ENCODE data around the gene SARDH. TPM values are rescaled to one million over a fixed set of nuclear protein-coding genes. Genes with fewer than 3 reads are reported as not detected.

The SARDH gene
- polyA plus RNA-seq, 1 donor from 2014 or later = not detected

DNA sequence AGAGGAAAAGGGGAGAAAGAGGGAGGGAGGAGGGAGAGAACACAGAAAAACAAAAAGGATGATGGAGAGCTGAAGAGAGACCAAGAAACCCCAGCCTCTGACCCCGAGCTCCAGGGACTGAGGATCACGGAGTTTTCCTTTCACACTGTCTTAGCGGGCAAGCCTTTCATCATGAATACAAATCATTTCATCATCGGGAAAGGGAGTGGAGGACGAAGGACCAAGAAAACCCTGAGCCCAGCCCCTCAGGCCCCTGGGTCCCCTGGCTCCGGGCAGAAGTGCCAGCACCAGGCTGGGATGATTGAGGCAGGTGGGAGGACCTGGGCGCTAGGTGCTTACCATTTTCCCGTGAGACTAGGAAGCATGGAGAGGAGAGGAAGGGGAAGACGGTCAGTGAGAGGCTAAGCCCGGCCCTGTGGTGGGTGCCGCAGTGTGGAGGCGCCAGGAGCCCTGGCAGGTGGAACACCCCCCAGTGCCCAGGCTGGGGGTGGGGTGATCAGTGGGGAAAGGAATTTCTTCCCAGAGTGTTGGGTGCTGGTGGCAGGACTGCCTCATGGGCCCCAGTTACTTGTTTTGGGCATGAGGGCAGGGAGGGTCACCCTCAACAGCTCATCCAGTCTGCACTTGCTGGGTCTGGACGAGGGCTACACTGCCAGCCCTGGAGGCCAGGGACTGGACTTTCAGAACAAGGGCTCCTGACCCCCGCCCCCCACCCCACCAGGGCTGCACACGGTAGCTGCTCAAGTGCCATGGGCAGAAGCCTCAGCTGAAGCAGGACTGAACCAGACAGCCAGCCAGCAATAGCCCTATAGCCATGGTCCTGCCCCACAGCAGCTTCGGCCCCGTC is 49.0 kb upstream of the SARDH start:
- no peaks in the 10 kb centered on the region for H3F3A ChIP-seq (ENCODE audit: insufficient read depth, low read length, poor library complexity, severe bottlenecking)
- no peak overlapping the region for H3K4me3 ChIP-seq (ENCODE audit: low read length)
- no peak overlapping the region for H3K27ac ChIP-seq (ENCODE audit: low read length)
- H3K9me3 ChIP-seq (ENCODE audit: low read length) = no peaks in the 10 kb centered on the region
- no peaks in the 10 kb centered on the region for H3K27me3 ChIP-seq (ENCODE audit: insufficient read depth, low read depth, low read length)
- H3K9me2 ChIP-seq (ENCODE audit: insufficient read depth, low read length) = no peaks in the 10 kb centered on the region
- H2AFZ ChIP-seq (ENCODE audit: low read depth, low read length) = no peak overlapping the region
- no peaks in the 10 kb centered on the region for H4K20me1 ChIP-seq (ENCODE audit: insufficient read depth)
- TF ChIP-seq MXI1 (conservative IDR thresholded peaks at IDR 0.05; ENCODE audit: poor library complexity, severe bottlenecking) (no peak), EZH2 (IDR thresholded peaks at IDR 0.05; ENCODE audit: borderline replicate concordance, insufficient read depth, low read length, poor library complexity, severe bottlenecking) (no peak), RAD21 (conservative IDR thresholded peaks at IDR 0.05) (no peak), EP300 (conservative IDR thresholded peaks at IDR 0.05; ENCODE audit: poor library complexity, severe bottlenecking) (no peak), POLR2AphosphoS5 (IDR thresholded peaks at IDR 0.05) (no peak), SMC3 (conservative IDR thresholded peaks at IDR 0.05; ENCODE audit: poor library complexity) (no peak), TAF1 (IDR thresholded peaks at IDR 0.05; ENCODE audit: low read depth) (no peak)
- TF ChIP-seq, protein P1, sequence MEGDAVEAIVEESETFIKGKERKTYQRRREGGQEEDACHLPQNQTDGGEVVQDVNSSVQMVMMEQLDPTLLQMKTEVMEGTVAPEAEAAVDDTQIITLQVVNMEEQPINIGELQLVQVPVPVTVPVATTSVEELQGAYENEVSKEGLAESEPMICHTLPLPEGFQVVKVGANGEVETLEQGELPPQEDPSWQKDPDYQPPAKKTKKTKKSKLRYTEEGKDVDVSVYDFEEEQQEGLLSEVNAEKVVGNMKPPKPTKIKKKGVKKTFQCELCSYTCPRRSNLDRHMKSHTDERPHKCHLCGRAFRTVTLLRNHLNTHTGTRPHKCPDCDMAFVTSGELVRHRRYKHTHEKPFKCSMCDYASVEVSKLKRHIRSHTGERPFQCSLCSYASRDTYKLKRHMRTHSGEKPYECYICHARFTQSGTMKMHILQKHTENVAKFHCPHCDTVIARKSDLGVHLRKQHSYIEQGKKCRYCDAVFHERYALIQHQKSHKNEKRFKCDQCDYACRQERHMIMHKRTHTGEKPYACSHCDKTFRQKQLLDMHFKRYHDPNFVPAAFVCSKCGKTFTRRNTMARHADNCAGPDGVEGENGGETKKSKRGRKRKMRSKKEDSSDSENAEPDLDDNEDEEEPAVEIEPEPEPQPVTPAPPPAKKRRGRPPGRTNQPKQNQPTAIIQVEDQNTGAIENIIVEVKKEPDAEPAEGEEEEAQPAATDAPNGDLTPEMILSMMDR (IDR thresholded peaks at IDR 0.05; ENCODE audit: poor library complexity, severe bottlenecking) = no peak
- TF ChIP-seq, protein P2, sequence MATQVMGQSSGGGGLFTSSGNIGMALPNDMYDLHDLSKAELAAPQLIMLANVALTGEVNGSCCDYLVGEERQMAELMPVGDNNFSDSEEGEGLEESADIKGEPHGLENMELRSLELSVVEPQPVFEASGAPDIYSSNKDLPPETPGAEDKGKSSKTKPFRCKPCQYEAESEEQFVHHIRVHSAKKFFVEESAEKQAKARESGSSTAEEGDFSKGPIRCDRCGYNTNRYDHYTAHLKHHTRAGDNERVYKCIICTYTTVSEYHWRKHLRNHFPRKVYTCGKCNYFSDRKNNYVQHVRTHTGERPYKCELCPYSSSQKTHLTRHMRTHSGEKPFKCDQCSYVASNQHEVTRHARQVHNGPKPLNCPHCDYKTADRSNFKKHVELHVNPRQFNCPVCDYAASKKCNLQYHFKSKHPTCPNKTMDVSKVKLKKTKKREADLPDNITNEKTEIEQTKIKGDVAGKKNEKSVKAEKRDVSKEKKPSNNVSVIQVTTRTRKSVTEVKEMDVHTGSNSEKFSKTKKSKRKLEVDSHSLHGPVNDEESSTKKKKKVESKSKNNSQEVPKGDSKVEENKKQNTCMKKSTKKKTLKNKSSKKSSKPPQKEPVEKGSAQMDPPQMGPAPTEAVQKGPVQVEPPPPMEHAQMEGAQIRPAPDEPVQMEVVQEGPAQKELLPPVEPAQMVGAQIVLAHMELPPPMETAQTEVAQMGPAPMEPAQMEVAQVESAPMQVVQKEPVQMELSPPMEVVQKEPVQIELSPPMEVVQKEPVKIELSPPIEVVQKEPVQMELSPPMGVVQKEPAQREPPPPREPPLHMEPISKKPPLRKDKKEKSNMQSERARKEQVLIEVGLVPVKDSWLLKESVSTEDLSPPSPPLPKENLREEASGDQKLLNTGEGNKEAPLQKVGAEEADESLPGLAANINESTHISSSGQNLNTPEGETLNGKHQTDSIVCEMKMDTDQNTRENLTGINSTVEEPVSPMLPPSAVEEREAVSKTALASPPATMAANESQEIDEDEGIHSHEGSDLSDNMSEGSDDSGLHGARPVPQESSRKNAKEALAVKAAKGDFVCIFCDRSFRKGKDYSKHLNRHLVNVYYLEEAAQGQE (IDR thresholded peaks at IDR 0.05; ENCODE audit: borderline replicate concordance) = no peak
- no peak overlapping the region for H3K4me2 ChIP-seq (ENCODE audit: low read length)
- H3K79me2 ChIP-seq (replicated peaks; ENCODE audit: insufficient read depth, low read length) = no peaks in the 10 kb centered on the region
- H3K36me3 ChIP-seq (ENCODE audit: insufficient read depth, low read length) = no peaks in the 10 kb centered on the region
- H3K9ac ChIP-seq (ENCODE audit: low read length) = no peak overlapping the region

DNA sequence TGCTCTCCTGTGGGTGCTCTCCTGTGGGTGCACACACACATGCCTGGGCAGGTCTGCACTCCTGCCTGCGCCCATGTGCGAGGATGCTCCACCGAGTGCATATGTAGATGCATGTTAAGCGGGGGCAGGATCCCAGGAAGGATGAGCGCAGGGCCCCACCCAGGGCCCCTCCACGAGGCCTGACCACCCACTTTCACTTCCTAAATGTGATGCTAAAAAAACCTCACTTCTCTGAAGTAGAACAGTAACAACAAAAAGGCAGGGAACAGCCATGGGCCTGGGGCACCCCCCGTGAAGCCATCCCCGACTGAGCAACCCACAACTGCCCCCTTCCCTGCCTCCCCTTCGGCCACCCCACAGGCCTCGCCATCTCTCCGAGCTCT is 48.2 kb upstream of the SARDH start:
- Histone ChIP-seq H3K4me2 (ENCODE audit: low read length) (no peak overlapping the region), H3K27me3 (ENCODE audit: insufficient read depth, low read depth, low read length) (no peaks in the 10 kb centered on the region), H3K9ac (ENCODE audit: low read length) (no peak overlapping the region), H3K79me2 (replicated peaks; ENCODE audit: insufficient read depth, low read length) (no peaks in the 10 kb centered on the region), H4K20me1 (ENCODE audit: insufficient read depth) (no peaks in the 10 kb centered on the region), H3K27ac (ENCODE audit: low read length) (no peak overlapping the region), H3K4me3 (ENCODE audit: low read length) (no peak overlapping the region), H2AFZ (ENCODE audit: low read depth, low read length) (no peak overlapping the region), H3F3A (ENCODE audit: insufficient read depth, low read length, poor library complexity, severe bottlenecking) (no peaks in the 10 kb centered on the region), H3K36me3 (ENCODE audit: insufficient read depth, low read length) (no peaks in the 10 kb centered on the region), H3K9me2 (ENCODE audit: insufficient read depth, low read length) (no peaks in the 10 kb centered on the region), H3K9me3 (ENCODE audit: low read length) (no peaks in the 10 kb centered on the region)
- no peak for TF ChIP-seq MXI1 (conservative IDR thresholded peaks at IDR 0.05; ENCODE audit: poor library complexity, severe bottlenecking)
- TF ChIP-seq POLR2AphosphoS5 (IDR thresholded peaks at IDR 0.05) = no peak
- TF ChIP-seq EZH2 (IDR thresholded peaks at IDR 0.05; ENCODE audit: borderline replicate concordance, insufficient read depth, low read length, poor library complexity, severe bottlenecking) = no peak
- no peak for TF ChIP-seq SMC3 (conservative IDR thresholded peaks at IDR 0.05; ENCODE audit: poor library complexity)
- no peak for TF ChIP-seq EP300 (conservative IDR thresholded peaks at IDR 0.05; ENCODE audit: poor library complexity, severe bottlenecking)
- TF ChIP-seq, protein P2 (IDR thresholded peaks at IDR 0.05; ENCODE audit: borderline replicate concordance) = no peak
- no peak for TF ChIP-seq RAD21 (conservative IDR thresholded peaks at IDR 0.05)
- no peak for TF ChIP-seq TAF1 (IDR thresholded peaks at IDR 0.05; ENCODE audit: low read depth)
- TF ChIP-seq, protein P1 (IDR thresholded peaks at IDR 0.05; ENCODE audit: poor library complexity, severe bottlenecking) = no peak

Measured in neural cell (in vitro differentiated cells).